CD4-positive, alpha-beta T cell treated with Interleukin-2 at 100 ng/mL for 4 hours (primary cell): ENCODE measurements around the gene KCP.
"Not testable (repeated sequence)": the region's sequence is repeated elsewhere in the genome, so short reads cannot be mapped to it uniquely, and the experiment has no call there.

Experiments used
- DNase-seq: peaks from one replicate; pipeline ENCODE4 v3.0.0-alpha.2; 2020; ENCODE audit warnings: low spot score

KCP gene

GRCh38 chr7:128910569-128910945 is at the start of gene KCP:
TSS of gene KCP (minus strand) at chr7:128910709. CDS start at chr7:128910676, 33 bp downstream.
- no peak for DNase-seq

DNA sequence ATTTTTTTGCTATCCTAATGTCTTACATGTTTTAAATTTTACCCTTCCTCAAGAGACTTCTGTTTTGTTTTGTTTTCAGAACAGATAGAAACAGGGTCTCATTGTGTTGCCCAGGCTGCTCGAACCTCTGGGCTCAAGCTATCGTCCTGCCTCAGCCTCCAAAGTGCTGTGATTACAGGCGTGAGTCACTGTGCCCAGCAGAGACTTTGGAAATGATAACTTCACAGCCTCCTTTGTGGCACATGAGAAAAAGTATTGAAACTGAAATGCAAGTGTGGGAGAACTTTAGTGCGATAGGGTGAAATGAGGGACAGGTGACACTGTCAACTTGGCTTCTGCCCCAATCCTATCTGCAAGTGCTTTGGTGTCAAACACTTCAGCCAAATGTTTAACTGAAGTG is 48.8 kb upstream of the KCP start:
- no peak for DNase-seq

DNA sequence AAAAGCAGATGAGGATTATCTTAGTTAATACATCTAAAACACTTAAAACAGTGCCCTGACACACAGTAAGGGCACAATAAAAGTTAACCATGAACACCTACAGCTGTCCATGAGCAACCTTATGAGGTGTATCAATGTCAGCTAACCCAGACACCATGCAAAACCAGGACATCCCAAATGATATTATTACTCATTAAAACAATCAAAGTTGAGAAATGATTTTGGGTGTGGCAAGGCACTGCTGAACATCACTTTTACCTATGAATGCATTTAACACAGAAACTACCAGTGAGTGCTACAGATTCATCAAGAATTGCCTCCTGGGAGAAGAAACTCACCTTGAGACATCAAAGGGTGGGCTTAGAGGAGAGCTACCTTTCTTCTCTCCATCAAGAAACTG is 45.5 kb upstream of the KCP start:
- DNase-seq = no peak

- DNase-seq = no peak
Observed at GRCh38 chr7:128954830-128955802, 44.6 kb upstream of the KCP start.

DNA sequence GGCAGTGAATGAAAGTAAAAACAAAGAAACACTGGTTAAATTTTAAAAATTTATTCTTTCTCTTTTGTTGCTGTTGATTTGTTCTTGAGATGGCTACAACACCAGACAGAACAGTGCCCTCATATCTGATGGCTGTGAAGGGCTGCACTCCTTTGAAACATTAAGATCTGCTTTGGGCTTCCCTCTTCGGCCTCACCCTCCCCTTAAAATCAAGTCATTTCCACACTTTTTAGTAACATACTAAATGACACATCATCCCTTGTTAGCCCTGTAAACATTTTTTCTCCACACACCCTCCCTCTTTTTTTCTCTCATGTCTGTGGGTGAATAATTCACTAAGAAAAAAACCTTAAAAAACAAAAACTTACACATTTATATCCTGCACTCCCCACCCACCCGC is 43.6 kb upstream of the KCP start:
- DNase-seq = no peak

- no peak for DNase-seq
Observed at GRCh38 chr7:128951296-128951695, 40.8 kb upstream of the KCP start.

- DNase-seq = no peak
Observed at GRCh38 chr7:128948976-128949760, 38.7 kb upstream of the KCP start.

- DNase-seq = no peak
Observed at GRCh38 chr7:128948312-128948973, 37.9 kb upstream of the KCP start.

DNA sequence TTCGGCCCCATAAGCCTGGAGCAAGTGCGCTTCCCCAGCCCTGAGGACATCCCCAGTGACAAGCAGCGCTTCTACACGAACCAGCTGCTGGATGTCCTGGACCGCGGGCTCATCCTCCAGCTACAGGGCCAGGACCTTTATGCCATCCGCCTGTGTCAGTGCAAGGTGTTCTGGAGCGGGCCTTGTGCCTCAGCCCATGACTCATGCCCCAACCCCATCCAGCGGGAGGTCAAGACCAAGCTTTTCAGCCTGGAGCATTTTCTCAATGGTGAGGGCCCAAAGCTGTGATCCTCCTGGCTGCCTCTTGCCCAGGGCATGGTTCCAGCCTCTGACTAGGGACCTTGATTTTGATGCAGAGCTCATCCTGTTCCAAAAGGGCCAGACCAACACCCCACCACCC is 37.3 kb upstream of the KCP start:
- DNase-seq = no peak

DNA sequence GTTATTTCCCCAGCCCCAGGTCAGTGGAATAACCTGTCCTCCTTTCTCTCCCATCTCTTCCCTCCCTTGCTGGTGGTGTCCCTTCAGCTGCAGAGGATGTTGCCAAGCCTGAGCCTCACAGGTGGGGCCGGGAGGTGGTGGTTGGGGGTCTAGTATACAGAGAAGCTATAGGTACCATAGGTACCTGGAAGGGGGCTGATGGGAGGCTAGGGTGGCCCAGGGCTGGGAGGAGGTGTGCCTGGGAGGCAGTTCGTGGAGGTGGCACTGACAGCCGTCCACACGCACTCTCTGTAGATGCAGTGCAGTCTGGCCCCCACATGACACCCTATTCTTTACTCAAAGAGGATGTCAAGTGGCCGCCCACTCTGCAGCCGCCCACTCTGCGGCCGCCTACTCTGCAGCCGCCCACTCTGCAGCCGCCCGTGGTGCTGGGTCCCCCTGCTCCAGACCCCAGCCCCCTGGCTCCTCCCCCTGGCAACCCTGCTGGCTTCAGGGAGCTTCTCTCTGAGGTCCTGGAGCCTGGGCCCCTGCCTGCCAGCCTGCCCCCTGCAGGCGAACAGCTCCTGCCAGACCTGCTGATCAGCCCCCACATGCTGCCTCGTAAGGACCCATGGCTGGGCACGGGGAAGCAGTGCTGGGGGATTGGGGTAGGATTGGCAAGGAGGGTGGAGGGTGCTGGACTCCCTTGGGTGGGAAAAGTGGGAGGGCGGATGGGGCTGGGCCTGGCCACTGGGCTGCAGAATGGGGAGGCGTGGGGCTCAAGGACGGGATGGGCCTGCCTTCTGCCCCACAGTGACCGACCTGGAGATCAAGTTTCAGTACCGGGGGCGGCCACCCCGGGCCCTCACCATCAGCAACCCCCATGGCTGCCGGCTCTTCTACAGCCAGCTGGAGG is 36.7 kb upstream of the KCP start:
- no peak for DNase-seq

DNA sequence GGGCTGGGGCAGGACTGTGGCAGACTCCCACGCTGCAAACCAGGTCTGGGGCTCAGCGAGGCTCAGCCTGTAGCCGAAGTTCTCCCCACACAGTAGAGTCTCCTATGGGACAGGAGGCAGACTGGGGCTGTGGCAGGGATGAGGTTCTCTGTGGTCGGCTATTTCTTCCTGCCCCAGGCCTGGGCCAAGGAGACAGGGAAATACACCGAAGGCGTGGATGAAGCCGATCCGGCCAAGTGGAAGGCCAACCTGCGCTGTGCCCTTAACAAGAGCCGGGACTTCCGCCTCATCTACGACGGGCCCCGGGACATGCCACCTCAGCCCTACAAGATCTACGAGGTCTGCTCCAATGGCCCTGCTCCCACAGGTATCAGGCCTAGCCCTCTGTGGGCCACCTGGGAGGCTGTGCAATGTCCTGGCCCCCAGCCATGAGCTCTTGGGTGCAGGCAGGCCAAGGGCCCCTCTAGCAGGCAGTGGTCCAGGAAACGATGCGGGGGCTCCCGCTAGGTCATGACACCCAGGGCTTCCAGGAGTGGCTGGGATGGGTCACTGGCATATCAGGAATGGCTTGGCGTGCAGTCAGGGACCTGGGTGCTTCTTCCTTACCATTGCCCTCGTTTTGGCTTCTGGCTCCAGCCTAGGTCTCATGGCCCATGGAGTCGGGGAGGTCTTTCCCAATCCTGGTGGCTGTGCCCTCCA is 35.3 kb upstream of the KCP start:
- no peak for DNase-seq

- no peak for DNase-seq
Observed at GRCh38 chr7:128944487-128945236, 34.2 kb upstream of the KCP start.

- DNase-seq = not testable (repeated sequence)
Observed at GRCh38 chr7:128943251-128943650, 32.7 kb upstream of the KCP start.

DNA sequence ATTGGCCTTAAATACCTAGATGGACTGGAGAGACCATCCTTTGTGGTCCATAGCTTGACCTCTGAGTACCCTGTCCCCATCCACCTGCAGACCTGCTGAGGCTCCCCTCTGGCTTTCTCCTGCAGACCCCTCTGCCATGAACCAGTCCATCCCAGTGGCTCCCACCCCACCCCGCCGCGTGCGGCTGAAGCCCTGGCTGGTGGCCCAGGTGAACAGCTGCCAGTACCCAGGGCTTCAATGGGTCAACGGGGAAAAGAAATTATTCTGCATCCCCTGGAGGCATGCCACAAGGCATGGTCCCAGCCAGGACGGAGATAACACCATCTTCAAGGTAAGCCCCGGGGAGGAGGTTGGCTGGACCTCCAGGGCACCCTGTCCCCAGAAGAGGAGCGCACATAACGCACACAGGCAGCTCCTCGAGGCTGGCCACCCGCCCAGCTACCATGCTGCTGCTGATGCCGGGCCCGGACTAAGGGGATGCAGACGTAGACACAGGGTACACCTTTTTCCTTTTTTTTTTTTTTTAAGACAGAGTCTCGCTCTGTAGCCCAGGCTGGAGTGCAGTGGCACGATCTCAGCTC is 31.5 kb upstream of the KCP start:
- no peak for DNase-seq

GRCh38 chr7:128941323-128941890 is 30.9 kb upstream of the KCP start:
- no peak for DNase-seq

- peak; percentile 35 for DNase-seq
Observed at GRCh38 chr7:128940494-128941322, 30.2 kb upstream of the KCP start.

DNA sequence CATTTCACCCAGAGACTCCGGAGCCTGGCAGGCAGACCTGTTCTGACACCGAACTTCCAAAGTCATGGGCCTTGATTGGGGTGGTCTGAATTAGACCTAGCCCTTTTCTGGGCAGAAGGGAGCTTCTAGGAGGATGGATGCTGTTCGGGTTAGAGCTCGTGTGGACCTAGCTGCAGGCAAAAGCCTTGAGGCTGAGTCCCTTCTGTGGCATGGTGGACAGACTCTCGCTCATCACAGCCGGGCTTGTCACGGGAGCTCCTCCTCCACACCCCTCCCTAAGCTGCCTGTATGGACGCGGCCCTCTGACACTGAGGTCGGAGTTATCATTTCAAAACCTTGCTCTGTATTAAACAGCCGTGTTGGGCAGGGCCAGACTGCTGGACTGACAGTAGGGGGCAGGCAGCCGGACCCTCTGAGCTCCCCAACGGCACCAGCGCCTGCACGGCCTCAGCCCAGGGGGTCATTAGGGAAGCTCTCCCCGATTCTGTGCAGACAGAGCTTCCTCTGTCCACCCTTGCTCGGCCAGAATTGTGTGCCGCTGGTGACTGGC is 29.4 kb upstream of the KCP start:
- no peak for DNase-seq
